ENCODE results near the gene SCAMP4.

The SCAMP4 gene

GRCh38 chr19:1961000-1961883, 56.0 kb downstream of the SCAMP4 start:
- no peak for DNase-seq

DNA sequence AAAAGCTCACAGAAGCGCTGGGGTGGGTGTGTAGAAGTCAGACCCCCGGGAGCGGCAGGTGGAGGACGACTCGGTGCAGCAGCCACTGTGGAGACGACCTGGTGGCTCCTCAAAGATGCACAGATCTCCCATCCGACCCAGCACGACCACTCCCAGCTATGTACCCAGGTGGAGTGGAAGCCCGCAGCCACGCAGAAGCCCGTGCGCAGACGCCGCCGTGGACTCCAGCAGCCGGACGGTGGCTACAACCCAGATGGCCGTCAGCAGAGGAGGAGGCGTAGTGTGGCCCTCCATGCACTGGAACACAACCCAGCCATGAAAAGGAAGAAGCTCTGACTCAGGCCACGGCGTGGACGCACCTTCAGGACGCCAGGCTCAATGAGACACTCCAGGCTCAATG, 57.5 kb downstream of the SCAMP4 start:
- DNase-seq: no peak

GRCh38 chr19:1967087-1967608, 61.9 kb downstream of the SCAMP4 start:
- DNase-seq: no peak

- DNase-seq: no peak
These were observed 63.3 kb downstream of the SCAMP4 start for GRCh38 chr19:1968279-1969175.

DNA sequence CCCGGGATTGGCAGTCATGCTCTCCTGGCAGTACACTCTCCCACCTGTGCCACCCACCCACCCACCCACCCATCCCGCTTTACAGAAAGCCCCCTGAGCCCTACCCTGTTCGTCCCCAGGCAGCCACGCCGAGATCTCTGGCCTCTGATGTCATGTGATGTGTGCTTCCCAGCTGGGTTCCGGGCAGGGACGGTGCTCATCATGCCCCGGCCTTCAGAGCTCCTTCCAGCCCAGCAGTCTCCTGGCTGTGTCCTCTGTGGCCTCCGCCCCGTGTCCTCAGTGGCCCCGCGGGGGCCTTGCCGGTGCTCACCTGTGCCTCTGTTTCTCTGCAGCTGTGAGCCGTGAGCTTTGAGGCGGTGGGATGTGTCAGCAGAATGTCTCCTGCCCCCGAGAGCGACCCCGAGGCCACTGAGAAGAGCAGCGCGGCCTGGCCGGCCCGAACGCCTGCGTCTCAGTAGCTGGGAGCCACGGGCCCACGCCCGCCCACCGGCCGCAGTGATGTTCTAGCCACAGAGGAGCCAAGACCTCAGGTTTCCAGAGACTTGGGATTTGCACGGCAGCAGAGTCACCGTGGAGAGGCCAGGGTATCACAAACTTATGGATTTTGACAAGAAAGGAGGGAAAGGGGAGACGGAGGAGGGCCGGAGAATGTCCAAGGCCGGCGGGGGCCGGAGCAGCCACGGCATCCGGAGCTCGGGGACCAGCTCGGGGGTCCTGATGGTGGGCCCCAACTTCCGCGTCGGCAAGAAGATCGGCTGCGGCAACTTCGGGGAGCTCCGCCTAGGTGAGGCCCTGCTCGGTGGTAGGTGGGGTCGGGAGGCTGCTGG, 64.2 kb downstream of the SCAMP4 start:
- no peak for DNase-seq

GRCh38 chr19:1970003-1970805, 65.0 kb downstream of the SCAMP4 start:
- peak; percentile 3 for DNase-seq

- no peak for DNase-seq
These were observed 65.8 kb downstream of the SCAMP4 start for GRCh38 chr19:1970806-1971502.

- no peak for DNase-seq
These were observed 69.4 kb downstream of the SCAMP4 start for GRCh38 chr19:1974381-1975161.

DNA sequence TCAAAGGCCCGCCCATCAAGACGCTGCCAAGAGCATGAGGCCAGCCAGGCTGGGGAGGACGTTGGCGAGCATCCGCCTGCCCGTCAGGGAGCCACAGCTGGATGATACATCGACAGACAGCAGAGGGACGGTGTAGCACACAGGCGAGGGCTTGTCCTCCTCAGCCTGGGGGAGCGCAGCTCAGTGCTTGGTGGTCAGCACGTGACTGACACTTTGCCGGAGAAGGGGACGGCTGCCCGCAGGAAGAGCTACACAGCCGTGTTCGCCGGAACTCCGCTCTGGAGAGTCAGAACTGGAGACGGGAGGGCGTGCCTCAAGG, 69.9 kb downstream of the SCAMP4 start:
- DNase-seq: no peak

All from fibroblast of upper back skin (primary cell).